ENCODE data around the gene IFT52. TPM values are rescaled to one million over a fixed set of nuclear protein-coding genes. Genes with fewer than 3 reads are reported as not detected.

IFT52 gene
- total RNA-seq, 1 donor from 2014 or later, result 47.0 TPM

GRCh38 chr20:43666376-43667328, 75.9 kb downstream of the IFT52 start, which contains the start of gene MYBL2:
Gene MYBL2 (plus strand): TSS chr20:43667114. CDS start chr20:43667284, 170 bp downstream.
- H3K27me3 Mint-ChIP-seq, result peaks cover 8% of the 10 kb centered on the region
- DNase-seq (ENCODE audit: extremely low spot score, unreplicated experiment), result peak; percentile 81
- H3K4me3 Mint-ChIP-seq, result peak within 1 kb of the TSS; percentile 83
- H3K4me1 Mint-ChIP-seq (ENCODE audit: unreplicated experiment), result no peaks in the 10 kb centered on the region
- no peak within 1 kb of the TSS for H3K27ac Mint-ChIP-seq
- no peaks in the 10 kb centered on the region for H3K9me3 Mint-ChIP-seq
- TF ChIP-seq CTCF (conservative IDR thresholded peaks at IDR 0.05), result no peak
- no peaks in the 10 kb centered on the region for H3K36me3 Mint-ChIP-seq

GRCh38 chr20:43667341-43668132, 76.8 kb downstream of the IFT52 start:
- no peak overlapping the region for H3K27ac Mint-ChIP-seq
- H3K9me3 Mint-ChIP-seq, result no peaks in the 10 kb centered on the region
- no peak for TF ChIP-seq CTCF (conservative IDR thresholded peaks at IDR 0.05)
- H3K4me1 Mint-ChIP-seq (ENCODE audit: unreplicated experiment), result no peaks in the 10 kb centered on the region
- no peak for DNase-seq (ENCODE audit: extremely low spot score, unreplicated experiment)
- H3K36me3 Mint-ChIP-seq, result no peaks in the 10 kb centered on the region
- H3K27me3 Mint-ChIP-seq, result peaks cover 8% of the 10 kb centered on the region
- H3K4me3 Mint-ChIP-seq, result peak overlapping the region; percentile 83

GRCh38 chr20:43669332-43669731, 78.6 kb downstream of the IFT52 start:
- Mint-ChIP-seq H3K9me3 (no peaks in the 10 kb centered on the region), H3K27me3 (peaks cover 8% of the 10 kb centered on the region), H3K27ac (no peak overlapping the region), H3K4me3 (peak overlapping the region; percentile 22), H3K36me3 (peaks cover 4% of the 10 kb centered on the region), H3K4me1 (ENCODE audit: unreplicated experiment) (no peaks in the 10 kb centered on the region)
- no peak for TF ChIP-seq CTCF (conservative IDR thresholded peaks at IDR 0.05)
- no peak for DNase-seq (ENCODE audit: extremely low spot score, unreplicated experiment)

GRCh38 chr20:43670423-43670822, 79.7 kb downstream of the IFT52 start:
- no peaks in the 10 kb centered on the region for H3K9me3 Mint-ChIP-seq
- H3K36me3 Mint-ChIP-seq, result peaks cover 4% of the 10 kb centered on the region
- H3K27ac Mint-ChIP-seq, result no peak overlapping the region
- no peak for DNase-seq (ENCODE audit: extremely low spot score, unreplicated experiment)
- TF ChIP-seq CTCF (conservative IDR thresholded peaks at IDR 0.05), result no peak
- H3K27me3 Mint-ChIP-seq, result peaks cover 4% of the 10 kb centered on the region
- no peaks in the 10 kb centered on the region for H3K4me1 Mint-ChIP-seq (ENCODE audit: unreplicated experiment)
- H3K4me3 Mint-ChIP-seq, result no peak overlapping the region

GRCh38 chr20:43676368-43676767, 85.6 kb downstream of the IFT52 start:
- TF ChIP-seq CTCF (conservative IDR thresholded peaks at IDR 0.05), result no peak
- Mint-ChIP-seq H3K27me3 (no peaks in the 10 kb centered on the region), H3K4me1 (ENCODE audit: unreplicated experiment) (peaks cover 4% of the 10 kb centered on the region), H3K9me3 (no peaks in the 10 kb centered on the region), H3K27ac (no peak overlapping the region), H3K4me3 (no peak overlapping the region), H3K36me3 (peaks cover 8% of the 10 kb centered on the region)
- no peak for DNase-seq (ENCODE audit: extremely low spot score, unreplicated experiment)
